ENCODE data around the gene SLC43A3.

The SLC43A3 gene

GRCh38 chr11:57469268-57469667 is 42.3 kb upstream of the SLC43A3 start:
- Histone ChIP-seq H3K9ac (ENCODE audit: low read depth, low read length, poor library complexity) (no peak overlapping the region), H2BK120ac (ENCODE audit: low read depth, low read length) (no peak overlapping the region), H2BK5ac (ENCODE audit: low read length) (no peak overlapping the region), H3K4me3 (ENCODE audit: low read length in 2 of 2) (no peak overlapping the region), H2BK12ac (ENCODE audit: low read length) (no peak overlapping the region), H3K18ac (ENCODE audit: low read length) (no peak overlapping the region), H3K27ac (replicated peaks; ENCODE audit: low read length) (no peak overlapping the region), H3K4me2 (ENCODE audit: insufficient read depth, low read length, poor library complexity, severe bottlenecking) (no peak overlapping the region), H3K9me3 (replicated peaks in 1 of 2; ENCODE audit: control insufficient read depth in 2 of 2, insufficient read depth in 1 of 2, low read depth in 1 of 2, low read length in 2 of 2) (no peaks in the 10 kb centered on the region), H3K4ac (ENCODE audit: low read length) (no peak overlapping the region), H3K14ac (ENCODE audit: low read length) (no peak overlapping the region), H3K23ac (ENCODE audit: low read depth, low read length, poor library complexity) (no peak overlapping the region), H3K36me3 (replicated peaks in 1 of 2; ENCODE audit: control insufficient read depth in 2 of 2, insufficient read depth in 2 of 2, low read length in 2 of 2) (peaks cover 0 to 48% of the 10 kb centered on the region in 2 donors), H3K4me1 (ENCODE audit: control insufficient read depth in 2 of 2, insufficient read depth in 1 of 2, low read depth in 1 of 2, low read length in 2 of 2) (peaks cover 2 to 14% of the 10 kb centered on the region in 2 donors), H4K8ac (ENCODE audit: low read depth, low read length) (no peak overlapping the region), H2BK15ac (ENCODE audit: low read length) (no peak overlapping the region), H3K27me3 (ENCODE audit: control insufficient read depth in 3 of 3, insufficient read depth in 3 of 3, low read depth in 1 of 3, low read length in 3 of 3) (peaks cover 0 to 4% (median 0%) of the 10 kb centered on the region in 3 experiments), H4K91ac (ENCODE audit: low read depth, low read length, poor library complexity) (no peak overlapping the region), H3K79me1 (ENCODE audit: low read depth, low read length) (no peaks in the 10 kb centered on the region), H2AK5ac (ENCODE audit: low read depth, low read length) (no peak overlapping the region), H2AFZ (ENCODE audit: low read length) (no peak overlapping the region)
- no peak for DNase-seq (ENCODE audit: low spot score)
- WGBS, 2 donors (ENCODE audit: extremely low coverage in 2 of 2, insufficient read length in 2 of 2, insufficient replicate concordance in 1 of 2) = no CpG with 5 or more reads among the region's 5 CpGs

GRCh38 chr11:57468276-57468675 is 41.4 kb upstream of the SLC43A3 start:
- Histone ChIP-seq H3K27ac (replicated peaks; ENCODE audit: low read length) (no peak overlapping the region), H3K9ac (ENCODE audit: low read depth, low read length, poor library complexity) (no peak overlapping the region), H2AFZ (ENCODE audit: low read length) (no peak overlapping the region), H2AK5ac (ENCODE audit: low read depth, low read length) (no peak overlapping the region), H3K4ac (ENCODE audit: low read length) (no peak overlapping the region), H3K4me3 (ENCODE audit: low read length in 2 of 2) (no peak overlapping the region), H3K9me3 (replicated peaks in 1 of 2; ENCODE audit: control insufficient read depth in 2 of 2, insufficient read depth in 1 of 2, low read depth in 1 of 2, low read length in 2 of 2) (no peaks in the 10 kb centered on the region), H3K79me1 (ENCODE audit: low read depth, low read length) (no peaks in the 10 kb centered on the region), H3K14ac (ENCODE audit: low read length) (no peak overlapping the region), H4K8ac (ENCODE audit: low read depth, low read length) (no peak overlapping the region), H3K4me1 (ENCODE audit: control insufficient read depth in 2 of 2, insufficient read depth in 1 of 2, low read depth in 1 of 2, low read length in 2 of 2) (peaks cover 10 to 12% of the 10 kb centered on the region in 2 donors), H3K27me3 (ENCODE audit: control insufficient read depth in 3 of 3, insufficient read depth in 3 of 3, low read depth in 1 of 3, low read length in 3 of 3) (no peaks in the 10 kb centered on the region), H3K23ac (ENCODE audit: low read depth, low read length, poor library complexity) (no peak overlapping the region), H2BK15ac (ENCODE audit: low read length) (no peak overlapping the region), H2BK120ac (ENCODE audit: low read depth, low read length) (no peak overlapping the region), H2BK12ac (ENCODE audit: low read length) (no peak overlapping the region), H3K36me3 (replicated peaks in 1 of 2; ENCODE audit: control insufficient read depth in 2 of 2, insufficient read depth in 2 of 2, low read length in 2 of 2) (peaks cover 0 to 48% of the 10 kb centered on the region in 2 donors), H4K91ac (ENCODE audit: low read depth, low read length, poor library complexity) (no peak overlapping the region), H3K4me2 (ENCODE audit: insufficient read depth, low read length, poor library complexity, severe bottlenecking) (no peak overlapping the region), H2BK5ac (ENCODE audit: low read length) (no peak overlapping the region), H3K18ac (ENCODE audit: low read length) (no peak overlapping the region)
- WGBS, 2 donors (ENCODE audit: extremely low coverage in 2 of 2, insufficient read length in 2 of 2, insufficient replicate concordance in 1 of 2) = no CpG with 5 or more reads among the region's 4 CpGs
- DNase-seq (ENCODE audit: low spot score) = no peak

GRCh38 chr11:57467508-57468157 is 40.7 kb upstream of the SLC43A3 start:
- Histone ChIP-seq H3K4me3 (ENCODE audit: low read length in 2 of 2) (no peak overlapping the region), H3K4me2 (ENCODE audit: insufficient read depth, low read length, poor library complexity, severe bottlenecking) (no peak overlapping the region), H3K14ac (ENCODE audit: low read length) (no peak overlapping the region), H3K4ac (ENCODE audit: low read length) (no peak overlapping the region), H2BK120ac (ENCODE audit: low read depth, low read length) (no peak overlapping the region), H2AK5ac (ENCODE audit: low read depth, low read length) (no peak overlapping the region), H4K91ac (ENCODE audit: low read depth, low read length, poor library complexity) (no peak overlapping the region), H2BK15ac (ENCODE audit: low read length) (no peak overlapping the region), H2AFZ (ENCODE audit: low read length) (no peak overlapping the region), H3K4me1 (ENCODE audit: control insufficient read depth in 2 of 2, insufficient read depth in 1 of 2, low read depth in 1 of 2, low read length in 2 of 2) (peaks cover 12 to 16% of the 10 kb centered on the region in 2 donors), H3K36me3 (replicated peaks in 1 of 2; ENCODE audit: control insufficient read depth in 2 of 2, insufficient read depth in 2 of 2, low read length in 2 of 2) (peaks cover 0 to 47% of the 10 kb centered on the region in 2 donors), H2BK12ac (ENCODE audit: low read length) (no peak overlapping the region), H3K9ac (ENCODE audit: low read depth, low read length, poor library complexity) (peak overlapping the region; percentile 30), H4K8ac (ENCODE audit: low read depth, low read length) (no peak overlapping the region), H3K23ac (ENCODE audit: low read depth, low read length, poor library complexity) (no peak overlapping the region), H3K9me3 (replicated peaks in 1 of 2; ENCODE audit: control insufficient read depth in 2 of 2, insufficient read depth in 1 of 2, low read depth in 1 of 2, low read length in 2 of 2) (no peaks in the 10 kb centered on the region), H3K18ac (ENCODE audit: low read length) (no peak overlapping the region), H3K27me3 (ENCODE audit: control insufficient read depth in 3 of 3, insufficient read depth in 3 of 3, low read depth in 1 of 3, low read length in 3 of 3) (no peaks in the 10 kb centered on the region), H3K79me1 (ENCODE audit: low read depth, low read length) (no peaks in the 10 kb centered on the region), H3K27ac (replicated peaks; ENCODE audit: low read length) (no peak overlapping the region), H2BK5ac (ENCODE audit: low read length) (no peak overlapping the region)
- DNase-seq (ENCODE audit: low spot score) = no peak
- no CpG with 5 or more reads among the region's 23 CpGs for WGBS, 2 donors (ENCODE audit: extremely low coverage in 2 of 2, insufficient read length in 2 of 2, insufficient replicate concordance in 1 of 2)

- Histone ChIP-seq H2BK15ac (ENCODE audit: low read length) (no peak overlapping the region), H3K23ac (ENCODE audit: low read depth, low read length, poor library complexity) (no peak overlapping the region), H3K9me3 (replicated peaks in 1 of 2; ENCODE audit: control insufficient read depth in 2 of 2, insufficient read depth in 1 of 2, low read depth in 1 of 2, low read length in 2 of 2) (no peaks in the 10 kb centered on the region), H4K91ac (ENCODE audit: low read depth, low read length, poor library complexity) (no peak overlapping the region), H3K4me3 (ENCODE audit: low read length in 2 of 2) (no peak overlapping the region), H2AK5ac (ENCODE audit: low read depth, low read length) (no peak overlapping the region), H3K27ac (replicated peaks; ENCODE audit: low read length) (no peak overlapping the region), H3K18ac (ENCODE audit: low read length) (no peak overlapping the region), H3K27me3 (ENCODE audit: control insufficient read depth in 3 of 3, insufficient read depth in 3 of 3, low read depth in 1 of 3, low read length in 3 of 3) (peaks cover 0 to 5% (median 0%) of the 10 kb centered on the region in 3 experiments), H3K4me2 (ENCODE audit: insufficient read depth, low read length, poor library complexity, severe bottlenecking) (no peak overlapping the region), H3K79me1 (ENCODE audit: low read depth, low read length) (no peaks in the 10 kb centered on the region), H3K14ac (ENCODE audit: low read length) (no peak overlapping the region), H4K8ac (ENCODE audit: low read depth, low read length) (no peak overlapping the region), H3K4me1 (ENCODE audit: control insufficient read depth in 2 of 2, insufficient read depth in 1 of 2, low read depth in 1 of 2, low read length in 2 of 2) (peaks cover 12 to 18% of the 10 kb centered on the region in 2 donors), H3K9ac (ENCODE audit: low read depth, low read length, poor library complexity) (no peak overlapping the region), H2AFZ (ENCODE audit: low read length) (no peak overlapping the region), H2BK120ac (ENCODE audit: low read depth, low read length) (no peak overlapping the region), H3K36me3 (replicated peaks in 1 of 2; ENCODE audit: control insufficient read depth in 2 of 2, insufficient read depth in 2 of 2, low read length in 2 of 2) (peaks cover 0 to 40% of the 10 kb centered on the region in 2 donors), H2BK12ac (ENCODE audit: low read length) (no peak overlapping the region), H3K4ac (ENCODE audit: low read length) (no peak overlapping the region), H2BK5ac (ENCODE audit: low read length) (no peak overlapping the region)
- no peak for DNase-seq (ENCODE audit: low spot score)
- WGBS, 2 donors (ENCODE audit: extremely low coverage in 2 of 2, insufficient read length in 2 of 2, insufficient replicate concordance in 1 of 2) = no CpG with 5 or more reads among the region's 4 CpGs
These were observed 39.8 kb upstream of the SLC43A3 start for GRCh38 chr11:57466680-57467079.
